ENCODE data around the gene MIB2. TPM values are rescaled to one million over a fixed set of nuclear protein-coding genes. Genes with fewer than 3 reads are reported as not detected.
"Not testable (repeated sequence)": the region's sequence is repeated elsewhere in the genome, so short reads cannot be mapped to it uniquely, and the experiment has no call there.

The MIB2 gene
- total and polyA plus RNA-seq, 2 donors (not counting 1 experiment from before 2014, with no cell fraction given), result 7.1 to 74.3 TPM

GRCh38 chr1:1636621-1637478, 21.6 kb downstream of the MIB2 start:
- H3K36me3 ChIP-seq (ENCODE audit: control insufficient read depth, insufficient read depth, low read length); H3K4me1 ChIP-seq (ENCODE audit: control insufficient read depth, extremely low read depth, insufficient read depth, low read length); H2AFZ ChIP-seq (ENCODE audit: low read length); H3K27me3 ChIP-seq (ENCODE audit: control insufficient read depth, insufficient read depth, low read length); H3K4me3 ChIP-seq (replicated peaks in 1 of 4; ENCODE audit: control extremely low read depth in 1 of 4, insufficient read depth in 1 of 4, low read depth in 3 of 4, low read length in 4 of 4); H3K79me2 ChIP-seq (ENCODE audit: control insufficient read depth, insufficient read depth, low read length); DNase-seq (ENCODE audit: low read depth in 2 of 2); H3K4me2 ChIP-seq (ENCODE audit: extremely low read depth, insufficient read depth, low read length); H3K9me3 ChIP-seq (ENCODE audit: control insufficient read depth, insufficient read depth, low read depth, low read length); H3K27ac ChIP-seq (ENCODE audit: insufficient read depth, low read length); H3K9ac ChIP-seq (ENCODE audit: insufficient read depth, low read length); H4K20me1 ChIP-seq (ENCODE audit: control insufficient read depth, extremely low read depth, insufficient read depth, low read length): not testable (repeated sequence)

GRCh38 chr1:1637479-1637875, 22.2 kb downstream of the MIB2 start:
- H3K4me1 ChIP-seq (ENCODE audit: control insufficient read depth, extremely low read depth, insufficient read depth, low read length); H3K4me2 ChIP-seq (ENCODE audit: extremely low read depth, insufficient read depth, low read length); DNase-seq (ENCODE audit: low read depth in 2 of 2); H3K79me2 ChIP-seq (ENCODE audit: control insufficient read depth, insufficient read depth, low read length); H3K27me3 ChIP-seq (ENCODE audit: control insufficient read depth, insufficient read depth, low read length); H3K27ac ChIP-seq (ENCODE audit: insufficient read depth, low read length); H2AFZ ChIP-seq (ENCODE audit: low read length); H3K9me3 ChIP-seq (ENCODE audit: control insufficient read depth, insufficient read depth, low read depth, low read length); H3K9ac ChIP-seq (ENCODE audit: insufficient read depth, low read length); H3K4me3 ChIP-seq (replicated peaks in 1 of 4; ENCODE audit: control extremely low read depth in 1 of 4, insufficient read depth in 1 of 4, low read depth in 3 of 4, low read length in 4 of 4); H4K20me1 ChIP-seq (ENCODE audit: control insufficient read depth, extremely low read depth, insufficient read depth, low read length); H3K36me3 ChIP-seq (ENCODE audit: control insufficient read depth, insufficient read depth, low read length): not testable (repeated sequence)

GRCh38 chr1:1638528-1638927, 23.2 kb downstream of the MIB2 start:
- not testable (repeated sequence) for H3K4me1 ChIP-seq (ENCODE audit: control insufficient read depth, extremely low read depth, insufficient read depth, low read length); H4K20me1 ChIP-seq (ENCODE audit: control insufficient read depth, extremely low read depth, insufficient read depth, low read length); H3K27ac ChIP-seq (ENCODE audit: insufficient read depth, low read length); H3K9me3 ChIP-seq (ENCODE audit: control insufficient read depth, insufficient read depth, low read depth, low read length); H3K4me2 ChIP-seq (ENCODE audit: extremely low read depth, insufficient read depth, low read length); H3K9ac ChIP-seq (ENCODE audit: insufficient read depth, low read length); H3K4me3 ChIP-seq (replicated peaks in 1 of 4; ENCODE audit: control extremely low read depth in 1 of 4, insufficient read depth in 1 of 4, low read depth in 3 of 4, low read length in 4 of 4); H2AFZ ChIP-seq (ENCODE audit: low read length); H3K36me3 ChIP-seq (ENCODE audit: control insufficient read depth, insufficient read depth, low read length); H3K27me3 ChIP-seq (ENCODE audit: control insufficient read depth, insufficient read depth, low read length); H3K79me2 ChIP-seq (ENCODE audit: control insufficient read depth, insufficient read depth, low read length); DNase-seq (ENCODE audit: low read depth in 2 of 2)

GRCh38 chr1:1639368-1639767, 24.1 kb downstream of the MIB2 start:
- not testable (repeated sequence) for H3K9me3 ChIP-seq (ENCODE audit: control insufficient read depth, insufficient read depth, low read depth, low read length); H3K36me3 ChIP-seq (ENCODE audit: control insufficient read depth, insufficient read depth, low read length)

GRCh38 chr1:1640081-1640480, 24.8 kb downstream of the MIB2 start:
- not testable (repeated sequence) for H3K79me2 ChIP-seq (ENCODE audit: control insufficient read depth, insufficient read depth, low read length); H3K27me3 ChIP-seq (ENCODE audit: control insufficient read depth, insufficient read depth, low read length); H3K4me2 ChIP-seq (ENCODE audit: extremely low read depth, insufficient read depth, low read length); H3K36me3 ChIP-seq (ENCODE audit: control insufficient read depth, insufficient read depth, low read length); H2AFZ ChIP-seq (ENCODE audit: low read length); H3K4me3 ChIP-seq (replicated peaks in 1 of 4; ENCODE audit: control extremely low read depth in 1 of 4, insufficient read depth in 1 of 4, low read depth in 3 of 4, low read length in 4 of 4); H3K9me3 ChIP-seq (ENCODE audit: control insufficient read depth, insufficient read depth, low read depth, low read length); DNase-seq (ENCODE audit: low read depth in 2 of 2); H3K27ac ChIP-seq (ENCODE audit: insufficient read depth, low read length); H3K9ac ChIP-seq (ENCODE audit: insufficient read depth, low read length); H4K20me1 ChIP-seq (ENCODE audit: control insufficient read depth, extremely low read depth, insufficient read depth, low read length); H3K4me1 ChIP-seq (ENCODE audit: control insufficient read depth, extremely low read depth, insufficient read depth, low read length)

More at GRCh38 chr1:1639368-1639767, 24.1 kb downstream of the MIB2 start:
- not testable (repeated sequence) for H3K4me1 ChIP-seq (ENCODE audit: control insufficient read depth, extremely low read depth, insufficient read depth, low read length); H3K27ac ChIP-seq (ENCODE audit: insufficient read depth, low read length); DNase-seq (ENCODE audit: low read depth in 2 of 2); H3K79me2 ChIP-seq (ENCODE audit: control insufficient read depth, insufficient read depth, low read length); H3K9ac ChIP-seq (ENCODE audit: insufficient read depth, low read length); H3K4me3 ChIP-seq (replicated peaks in 1 of 4; ENCODE audit: control extremely low read depth in 1 of 4, insufficient read depth in 1 of 4, low read depth in 3 of 4, low read length in 4 of 4); H3K4me2 ChIP-seq (ENCODE audit: extremely low read depth, insufficient read depth, low read length); H3K27me3 ChIP-seq (ENCODE audit: control insufficient read depth, insufficient read depth, low read length); H2AFZ ChIP-seq (ENCODE audit: low read length); H4K20me1 ChIP-seq (ENCODE audit: control insufficient read depth, extremely low read depth, insufficient read depth, low read length)

GRCh38 chr1:1640711-1641461, 25.6 kb downstream of the MIB2 start:
- not testable (repeated sequence) for H3K27ac ChIP-seq (ENCODE audit: insufficient read depth, low read length); H3K79me2 ChIP-seq (ENCODE audit: control insufficient read depth, insufficient read depth, low read length); DNase-seq (ENCODE audit: low read depth in 2 of 2); H4K20me1 ChIP-seq (ENCODE audit: control insufficient read depth, extremely low read depth, insufficient read depth, low read length); H3K27me3 ChIP-seq (ENCODE audit: control insufficient read depth, insufficient read depth, low read length); H3K4me2 ChIP-seq (ENCODE audit: extremely low read depth, insufficient read depth, low read length); H3K9ac ChIP-seq (ENCODE audit: insufficient read depth, low read length); H3K4me3 ChIP-seq (replicated peaks in 1 of 4; ENCODE audit: control extremely low read depth in 1 of 4, insufficient read depth in 1 of 4, low read depth in 3 of 4, low read length in 4 of 4); H2AFZ ChIP-seq (ENCODE audit: low read length); H3K36me3 ChIP-seq (ENCODE audit: control insufficient read depth, insufficient read depth, low read length); H3K9me3 ChIP-seq (ENCODE audit: control insufficient read depth, insufficient read depth, low read depth, low read length); H3K4me1 ChIP-seq (ENCODE audit: control insufficient read depth, extremely low read depth, insufficient read depth, low read length)
